Adrenal gland (tissue), 19 donors: Measurements from ENCODE around the gene PSMB3. TPM values are rescaled to one million over a fixed set of nuclear protein-coding genes. Genes with fewer than 3 reads are reported as not detected.
A peak's percentile ranks its signal among the peaks of the same experiment; 100 is the strongest.

Experiments
- DNase-seq, 7 donors: peaks; one replicate each; pipeline ENCODE4 v3.0.0-alpha.2; 2019 to 2020
- H3K27ac ChIP-seq, 5 donors: fragments of 200-600 bp; sonication (generic) in 4 of 5; 1 replicate in 3 of 5; 2 replicates in 2 of 5; pipeline versions ENCODE4 v1.5.1 to v1.8.0; 2016 to 2020; ENCODE audit warnings: mild to moderate bottlenecking in 1 of 5
- H3K27me3 ChIP-seq: fragments of 200-600 bp; 2 replicates; pipeline ENCODE4 v1.8.0; 2021
- H3K36me3 ChIP-seq, 2 donors: fragments of 200-600 bp; replicated peaks in 1 of 2; 1 replicate in 1 of 2; 2 replicates in 1 of 2; pipeline versions ENCODE4 v1.5.1 to v1.8.0; 2018 to 2022
- H3K4me1 ChIP-seq, 2 donors: fragments of 200-600 bp; replicated peaks in 1 of 2; 1 replicate in 1 of 2; 2 replicates in 1 of 2; pipeline versions ENCODE4 v1.5.1 to v1.8.0; 2018 to 2021
- H3K4me3 ChIP-seq, 4 donors: fragments of 200-600 bp; sonication (generic) in 3 of 4; one replicate each; pipeline ENCODE4 v1.5.1; 2016 to 2018
- H3K9me3 ChIP-seq, 3 donors: fragments of 200-600 bp; sonication (generic) in 1 of 3; replicated peaks in 1 of 3; 1 replicate in 2 of 3; 2 replicates in 1 of 3; pipeline versions ENCODE4 v1.5.1 to v1.8.0; 2016 to 2021
- POLR2A ChIP-seq, 2 donors: fragments of 450-650 bp; IDR thresholded peaks; one replicate each; pipeline ENCODE4 v1.6.1; 2017; ENCODE audit warnings: antibody characterized with exemption in 2 of 2, mild to moderate bottlenecking in 2 of 2, moderate library complexity in 1 of 2
- WGBS, 4 donors: extraction: QIAGEN DNeasy Blood & Tissue Kit in 2 of 4; methylation state at CpG; one replicate each; pipeline versions ENCODE4 v1.1.5 to v1.1.7; 2013 to 2017; 5-methylcytosine and 5-hydroxymethylcytosine counted together
- intact Hi-C, 2 donors: fragments of 100-400 bp; cut with DNase I; formaldehyde crosslinking; loops; one replicate each; pipeline versions ENCODE4 v1.14.1 to v1.15.0; 2022 to 2023
- long read RNA-seq, 10 donors: library from polyadenylated mRNA in 3 of 10; unstranded in 2 of 10; stranded (forward) in 1 of 10; transcript quantifications; one replicate each; pipeline ENCODE4 v2.0.0 and lab custom pipeline, GENCODE V29; 2021 to 2026
- polyA plus RNA-seq, 3 donors: library from polyadenylated mRNA; stranded (reverse); fragments of 200-250 nt in 2 of 3; fragments of 350-450 nt in 1 of 3; fragmentation: Illumina TruSeq in 1 of 3; extraction: RNeasy Lipid Tissue Mini Kit (QIAGEN cat#74804) in 1 of 3; gene quantifications; one replicate each; pipeline ENCODE4 v1.2.3, GENCODE V29; 2013 to 2014
- total RNA-seq, 9 donors: library from RNA; depleted of rRNA in 4 of 9; stranded (reverse); fragments of >200 nt in 4 of 9; fragments of 120-200 nt in 1 of 9; fragmentation: NEBNext Ultra II Directional in 1 of 9; extraction: Animal tissue kit (Norgen Biotek cat#: 25700) in 1 of 9; gene quantifications; one replicate each; pipeline versions ENCODE4 v1.1.0 to v1.2.4, GENCODE V29; 2013 to 2023
- TF ChIP-seq, protein P1 (sequence below), 6 experiments: fragments of 450-650 bp in 4 of 6; fragments of 200-600 bp in 2 of 6; sonication (generic) in 1 of 6; IDR thresholded peaks; 1 replicate in 5 of 6; 2 replicates in 1 of 6; pipeline versions ENCODE4 v1.5.1 to v1.8.0; 2016 to 2021; ENCODE audit warnings: antibody characterized with exemption in 6 of 6, mild to moderate bottlenecking in 2 of 6, moderate library complexity in 1 of 6
- donor health status: healthy with polysubstance abuse.
- donor health status: Bipolar disorder and iron deficiency.
- donor health status: DM: yes; HTN: yes; CAD: no.
- donor health status: DM: no; HTN: no; CAD: no.
- donor health status: DM: no; HTN: no; CAD: no.
- donor health status: DM: yes; HTN: yes; CAD: no.

The PSMB3 gene
- 100 to 1,000 TPM; 138 to 403 (median 236) TPM for total RNA-seq
- 100 to 1,000 TPM; 240 to 556 (median 328) TPM for polyA plus RNA-seq
- long read RNA-seq, donor 1, transcript PSMB3-212 (5 exons, 552 nt), result minor isoform, 7 of 263 reads
- long read RNA-seq, donor 1, transcript PSMB3-210 (2 exons, 562 nt), result minor isoform, 25 of 263 reads
- long read RNA-seq, donor 1, transcript PSMB3-211 (6 exons, 773 nt), result major isoform, 176 of 263 reads
- long read RNA-seq, donor 1, transcript PSMB3-209 (3 exons, 426 nt), result minor isoform, 18 of 263 reads
- long read RNA-seq, donor 1, partial matches to known transcripts, result 31 of 263 reads
- long read RNA-seq, donor 1, other reads (novel, unspliced or antisense), result 6 of 263 reads
- long read RNA-seq, donor 2, transcript PSMB3-211 (6 exons, 773 nt), result major isoform, 90 of 131 reads
- long read RNA-seq, donor 2, transcript PSMB3-210 (2 exons, 562 nt), result minor isoform, 12 of 131 reads
- long read RNA-seq, donor 2, transcript PSMB3-212 (5 exons, 552 nt), result minor isoform, 5 of 131 reads
- long read RNA-seq, donor 2, transcript PSMB3-209 (3 exons, 426 nt), result minor isoform, 13 of 131 reads
- long read RNA-seq, donor 2, partial matches to known transcripts, result 11 of 131 reads
- long read RNA-seq, donor 2, other reads (novel, unspliced or antisense), result 0 of 131 reads
- long read RNA-seq, donor 3, transcript PSMB3-209 (3 exons, 426 nt), result minor isoform, 20 of 173 reads
- long read RNA-seq, donor 3, transcript PSMB3-210 (2 exons, 562 nt), result minor isoform, 20 of 173 reads
- long read RNA-seq, donor 3, transcript PSMB3-212 (5 exons, 552 nt), result minor isoform, 5 of 173 reads
- long read RNA-seq, donor 3, transcript PSMB3-211 (6 exons, 773 nt), result major isoform, 114 of 173 reads
- long read RNA-seq, donor 3, partial matches to known transcripts, result 14 of 173 reads
- long read RNA-seq, donor 3, other reads (novel, unspliced or antisense), result 0 of 173 reads
- long read RNA-seq, donor 4, transcript PSMB3-211 (6 exons, 773 nt), result major isoform, 179 of 193 reads
- long read RNA-seq, donor 4, partial matches to known transcripts, result 9 of 193 reads
- long read RNA-seq, donor 4, other reads (novel, unspliced or antisense), result 1 of 193 reads
- long read RNA-seq, donor 5, transcript PSMB3-210 (2 exons, 562 nt), result minor isoform, 8 of 158 reads
- long read RNA-seq, donor 5, transcript PSMB3-211 (6 exons, 773 nt), result major isoform, 142 of 158 reads
- long read RNA-seq, donor 5, partial matches to known transcripts, result 5 of 158 reads
- long read RNA-seq, donor 5, other reads (novel, unspliced or antisense), result 2 of 158 reads
- long read RNA-seq, donor 6, transcript PSMB3-211 (6 exons, 773 nt), result major isoform, 189 of 198 reads
- long read RNA-seq, donor 6, partial matches to known transcripts, result 7 of 198 reads
- long read RNA-seq, donor 6, other reads (novel, unspliced or antisense), result 0 of 198 reads
- long read RNA-seq, donor 7, transcript PSMB3-211 (6 exons, 773 nt), result major isoform, 67 of 99 reads
- long read RNA-seq, donor 7, transcript PSMB3-210 (2 exons, 562 nt), result minor isoform, 13 of 99 reads
- long read RNA-seq, donor 7, transcript PSMB3-209 (3 exons, 426 nt), result minor isoform, 9 of 99 reads
- long read RNA-seq, donor 7, partial matches to known transcripts, result 8 of 99 reads
- long read RNA-seq, donor 7, other reads (novel, unspliced or antisense), result 0 of 99 reads
- long read RNA-seq, donor 8, transcript PSMB3-211 (6 exons, 773 nt), result major isoform, 103 of 138 reads
- long read RNA-seq, donor 8, transcript PSMB3-210 (2 exons, 562 nt), result minor isoform, 10 of 138 reads
- long read RNA-seq, donor 8, transcript PSMB3-209 (3 exons, 426 nt), result minor isoform, 13 of 138 reads
- long read RNA-seq, donor 8, partial matches to known transcripts, result 11 of 138 reads
- long read RNA-seq, donor 8, other reads (novel, unspliced or antisense), result 0 of 138 reads
- long read RNA-seq, donor 9, transcript PSMB3-209 (3 exons, 426 nt), result minor isoform, 5 of 5,100 reads
- long read RNA-seq, donor 9, transcript PSMB3-210 (2 exons, 562 nt), result minor isoform, 10 of 5,100 reads
- long read RNA-seq, donor 9, transcript PSMB3-211 (6 exons, 773 nt), result major isoform, 90 of 5,100 reads
- long read RNA-seq, donor 9, partial matches to known transcripts, result 4,920 of 5,100 reads
- long read RNA-seq, donor 9, other reads (novel, unspliced or antisense), result 73 of 5,100 reads
- long read RNA-seq, donor 10, transcript PSMB3-211 (6 exons, 773 nt), result major isoform, 43 of 52 reads
- long read RNA-seq, donor 10, partial matches to known transcripts, result 6 of 52 reads
- long read RNA-seq, donor 10, other reads (novel, unspliced or antisense), result 0 of 52 reads

DNA sequence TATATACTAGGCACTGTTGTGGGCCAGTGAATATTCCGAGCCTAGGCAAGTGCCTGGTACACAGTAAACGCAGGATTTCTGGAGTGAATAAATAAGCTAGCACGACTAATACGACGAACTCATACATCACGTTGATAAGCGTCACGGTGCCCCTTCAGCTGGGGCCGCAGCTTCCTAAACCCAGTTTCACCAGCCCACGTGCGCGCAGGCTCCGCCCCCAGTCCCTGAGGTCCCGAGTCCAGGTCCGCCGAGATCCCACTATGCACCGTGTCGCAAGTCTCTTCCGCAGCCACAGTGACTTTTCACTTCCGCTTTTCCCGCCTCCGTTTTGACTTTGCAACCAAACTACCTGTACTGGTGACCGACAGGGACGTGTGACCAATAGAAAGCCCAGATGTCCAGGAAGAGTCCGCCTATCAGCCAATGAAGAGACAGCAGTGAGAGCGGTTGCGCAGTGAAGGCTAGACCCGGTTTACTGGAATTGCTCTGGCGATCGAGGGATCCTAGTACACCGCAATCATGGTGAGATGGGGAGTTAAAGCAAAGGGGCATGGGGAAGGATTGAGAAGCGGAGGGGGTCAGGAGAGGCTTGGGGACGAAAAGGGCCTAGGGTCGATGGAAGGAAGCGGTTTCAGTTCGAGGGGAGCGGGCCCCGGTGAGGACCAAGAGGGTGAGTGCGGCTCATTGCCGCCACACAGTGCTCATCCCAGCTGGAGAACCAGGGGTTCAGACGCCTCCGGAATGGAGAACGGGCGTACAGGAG lies at the start of gene PSMB3:
PSMB3 (plus strand) TSS at position 434 of the 763 bp plus-strand sequence; CDS start at position 520, 86 bp downstream.
- Histone ChIP-seq H3K27me3 (no peaks in the 10 kb centered on the region), H3K9me3 (no peaks in the 10 kb centered on the region), H3K27ac (peak within 1 kb of the TSS; percentile 84 to 94 (median 90)), H3K4me3 (peak within 1 kb of the TSS; percentile 14 to 89 (median 52)), H3K4me1 (peaks cover 26 to 36% of the 10 kb centered on the region in 2 donors), H3K36me3 (peaks cover 0 to 29% of the 10 kb centered on the region in 2 donors)
- 0 to 1% (median 0%) methylated on average over 36 to 44 of the region's 44 CpGs for WGBS, 4 donors
- intact Hi-C loops, result no loop called here
- TF ChIP-seq, protein P1, sequence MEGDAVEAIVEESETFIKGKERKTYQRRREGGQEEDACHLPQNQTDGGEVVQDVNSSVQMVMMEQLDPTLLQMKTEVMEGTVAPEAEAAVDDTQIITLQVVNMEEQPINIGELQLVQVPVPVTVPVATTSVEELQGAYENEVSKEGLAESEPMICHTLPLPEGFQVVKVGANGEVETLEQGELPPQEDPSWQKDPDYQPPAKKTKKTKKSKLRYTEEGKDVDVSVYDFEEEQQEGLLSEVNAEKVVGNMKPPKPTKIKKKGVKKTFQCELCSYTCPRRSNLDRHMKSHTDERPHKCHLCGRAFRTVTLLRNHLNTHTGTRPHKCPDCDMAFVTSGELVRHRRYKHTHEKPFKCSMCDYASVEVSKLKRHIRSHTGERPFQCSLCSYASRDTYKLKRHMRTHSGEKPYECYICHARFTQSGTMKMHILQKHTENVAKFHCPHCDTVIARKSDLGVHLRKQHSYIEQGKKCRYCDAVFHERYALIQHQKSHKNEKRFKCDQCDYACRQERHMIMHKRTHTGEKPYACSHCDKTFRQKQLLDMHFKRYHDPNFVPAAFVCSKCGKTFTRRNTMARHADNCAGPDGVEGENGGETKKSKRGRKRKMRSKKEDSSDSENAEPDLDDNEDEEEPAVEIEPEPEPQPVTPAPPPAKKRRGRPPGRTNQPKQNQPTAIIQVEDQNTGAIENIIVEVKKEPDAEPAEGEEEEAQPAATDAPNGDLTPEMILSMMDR (IDR thresholded peaks at IDR 0.05), result no peak
- peak in 1 of 2 donors; percentile 69 for TF ChIP-seq POLR2A (IDR thresholded peaks at IDR 0.05)
- peak; percentile 98 to 100 (median 99) for DNase-seq

DNA sequence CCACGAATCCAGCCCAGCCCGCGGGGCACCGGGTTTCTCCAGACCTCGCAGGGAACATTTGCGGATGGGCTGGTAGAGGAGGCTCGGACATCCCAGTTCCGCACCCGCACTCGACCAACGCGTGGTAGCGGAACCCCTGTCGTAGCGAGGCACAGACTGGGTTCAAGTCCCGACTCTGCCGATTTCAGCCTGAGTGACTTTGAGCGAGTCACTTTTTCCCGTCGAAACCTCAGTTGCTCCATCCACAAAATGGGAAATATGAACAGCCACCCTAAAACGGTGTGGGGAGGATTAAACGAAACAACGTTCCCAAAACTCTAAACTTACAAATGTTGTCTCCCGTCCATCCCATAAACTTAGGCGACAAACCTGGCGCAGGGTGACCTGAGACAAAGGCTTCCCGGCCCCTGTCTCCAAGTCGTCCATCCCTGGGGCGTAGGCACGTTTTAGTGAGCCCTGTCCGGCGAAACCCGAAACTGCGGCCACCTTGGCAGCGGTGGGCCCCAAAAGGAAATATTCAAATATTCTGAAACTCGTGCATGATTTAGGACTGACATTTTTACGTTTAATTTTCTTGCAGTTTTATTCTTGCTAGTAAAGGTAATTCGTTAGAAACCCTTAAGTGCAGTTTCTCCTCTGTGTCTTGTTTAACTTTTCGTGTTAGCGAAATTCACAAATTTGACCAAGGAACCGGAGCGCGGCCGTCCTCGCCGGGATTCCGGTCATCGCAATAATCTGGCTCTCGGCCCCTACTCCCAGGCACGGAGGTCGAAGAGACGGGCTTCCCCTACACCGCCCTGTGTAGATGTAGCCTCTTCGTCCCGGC lies 49.4 kb upstream of the PSMB3 start:
- no peaks in the 10 kb centered on the region for H3K27me3 ChIP-seq
- peak in 2 of 7 donors; percentile 37 to 56 for DNase-seq
- peak overlapping the region in 3 of 4 donors; percentile 4 to 95 (median 74) for H3K4me3 ChIP-seq
- peaks cover 0 to 7% of the 10 kb centered on the region in 2 donors for H3K36me3 ChIP-seq
- H3K9me3 ChIP-seq, result no peaks in the 10 kb centered on the region
- H3K27ac ChIP-seq, result peak overlapping the region; percentile 90 to 99 (median 99)
- 2% methylated on average over 31 to 55 of the region's 55 CpGs for WGBS, 4 donors
- H3K4me1 ChIP-seq, result peaks cover 24 to 51% of the 10 kb centered on the region in 2 donors
- intact Hi-C loops, result no loop called here
- no peak for TF ChIP-seq POLR2A (IDR thresholded peaks at IDR 0.05)
- TF ChIP-seq, protein P1 (IDR thresholded peaks at IDR 0.05), result no peak
